HT-29 (cell line): ENCODE measurements around the gene OR6N1. TPM values are rescaled to one million over a fixed set of nuclear protein-coding genes. Genes with fewer than 3 reads are reported as not detected.

Experiments
- DNase-seq: peaks from one replicate; pipeline ENCODE4 v3.0.0-alpha.2; 2015; ENCODE audit warnings: low spot score
- small RNA-seq: library from RNA; depleted of rRNA; stranded (forward); fragments of <200 nt; gene quantifications from one replicate; pipeline ENCODE3, GENCODE V24; 2014
- total RNA-seq: library from RNA; depleted of rRNA; stranded (reverse); fragments of >200 nt; shearing (Covaris generic); gene quantifications from 2 replicates; pipeline ENCODE4 v1.2.3, GENCODE V29; 2014; rRNA removed

OR6N1 gene
- total RNA-seq, 1 experiment from 2014 or later: not detected

DNA sequence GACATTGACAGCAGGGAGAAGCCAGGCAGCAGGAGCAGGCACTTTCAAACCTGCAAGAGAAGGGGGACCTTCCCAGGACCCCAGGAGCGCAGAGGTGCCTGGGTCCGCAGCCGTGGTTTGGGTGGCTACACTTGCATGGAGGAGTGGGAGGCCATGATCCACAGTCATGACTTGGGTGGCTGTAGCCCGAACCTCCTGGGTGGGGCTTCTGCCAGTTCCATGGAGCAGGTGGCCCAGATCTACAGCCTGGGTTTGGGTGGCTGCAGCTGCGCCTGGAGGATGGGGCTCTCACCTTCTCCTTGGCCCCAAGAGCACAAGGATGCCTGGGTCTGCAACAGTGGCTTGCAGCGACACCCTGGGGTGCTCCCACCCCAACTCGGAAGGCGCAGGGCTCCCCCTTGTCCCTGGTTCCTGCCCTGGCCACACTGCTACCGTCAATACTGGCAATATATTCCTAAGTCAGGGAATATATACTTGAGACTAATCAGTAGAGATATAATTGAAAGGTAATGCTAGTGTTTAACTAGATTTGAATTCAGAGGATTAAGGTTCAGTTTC, 19.8 kb downstream of the OR6N1 start:
- DNase-seq: no peak

DNA sequence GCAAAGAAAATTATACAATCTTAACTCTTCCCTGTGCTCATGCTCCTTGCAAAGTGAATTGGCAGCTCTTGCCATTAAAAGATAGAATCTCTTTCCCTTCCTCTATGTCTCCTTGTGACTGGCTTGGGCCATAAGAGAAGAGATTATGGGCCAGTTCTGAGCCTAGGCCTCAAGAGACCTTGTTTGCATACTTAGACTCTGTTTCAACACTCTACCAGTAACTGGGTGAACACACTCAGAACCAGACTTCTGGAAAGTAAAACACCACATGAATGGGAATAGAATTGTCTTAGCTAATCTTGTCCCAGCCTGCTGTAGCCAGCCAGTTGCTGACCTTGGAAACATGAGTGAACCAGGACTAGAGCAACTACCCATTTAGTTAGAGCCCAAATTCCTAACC, 36.1 kb downstream of the OR6N1 start:
- DNase-seq: no peak

DNA sequence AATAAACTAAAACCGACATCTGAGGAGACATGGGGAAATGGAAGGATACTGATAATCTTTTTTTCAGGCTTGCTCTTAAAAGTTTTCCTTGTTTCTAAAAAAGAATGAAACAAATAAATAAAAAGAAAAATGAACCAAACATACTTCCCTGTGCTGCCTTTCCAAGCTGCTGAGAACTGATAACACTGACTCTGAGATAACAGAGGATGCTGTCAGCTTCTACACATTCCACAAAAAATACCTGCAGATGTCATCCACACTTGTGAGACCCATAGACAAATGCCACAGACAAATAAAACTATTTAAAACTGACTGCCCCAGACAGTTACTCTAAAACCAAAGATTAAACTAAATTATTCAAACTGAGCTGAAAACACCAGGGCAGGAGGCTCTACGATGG, 39.5 kb downstream of the OR6N1 start:
- DNase-seq: no peak

DNA sequence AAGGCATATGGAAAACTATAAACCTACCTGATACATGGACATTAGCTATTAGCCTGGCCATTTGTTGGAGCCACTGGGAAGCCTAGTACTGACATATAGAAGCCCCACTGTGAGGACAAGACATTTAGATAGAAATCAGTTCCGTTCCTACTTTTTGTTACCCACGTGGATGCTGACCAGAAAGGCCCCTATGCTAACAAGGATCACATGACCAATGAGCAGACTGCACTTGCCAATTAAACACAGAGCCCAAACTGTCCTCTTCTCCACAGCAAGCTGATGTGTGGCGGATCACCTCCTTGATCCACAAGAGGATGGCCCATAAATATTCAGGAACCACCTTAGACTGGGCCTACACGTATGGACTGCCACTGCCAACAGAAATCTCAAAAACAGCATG, 40.3 kb downstream of the OR6N1 start:
- no peak for DNase-seq

DNA sequence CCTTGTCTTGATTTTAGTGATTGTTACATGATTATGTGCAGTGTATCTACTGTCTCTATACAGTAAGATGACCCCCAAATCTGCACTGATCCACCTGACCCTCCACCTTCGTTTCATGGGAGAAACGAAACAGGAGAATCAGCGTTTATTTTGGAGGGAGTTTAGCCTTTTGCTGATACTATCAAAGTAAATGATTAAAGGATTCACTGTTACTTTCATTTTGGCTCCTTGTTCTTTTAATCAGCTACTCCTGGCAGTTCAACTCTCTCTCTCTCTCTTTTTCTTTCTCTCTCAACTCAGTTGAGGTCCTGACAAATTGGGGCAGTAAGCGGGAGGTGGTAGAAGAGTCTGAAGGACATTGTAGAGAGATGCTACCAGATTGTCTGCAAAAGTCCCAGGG, 41.5 kb downstream of the OR6N1 start:
- no peak for DNase-seq

GRCh38 chr1:158728510-158729225, 43.3 kb downstream of the OR6N1 start:
- no peak for DNase-seq

DNA sequence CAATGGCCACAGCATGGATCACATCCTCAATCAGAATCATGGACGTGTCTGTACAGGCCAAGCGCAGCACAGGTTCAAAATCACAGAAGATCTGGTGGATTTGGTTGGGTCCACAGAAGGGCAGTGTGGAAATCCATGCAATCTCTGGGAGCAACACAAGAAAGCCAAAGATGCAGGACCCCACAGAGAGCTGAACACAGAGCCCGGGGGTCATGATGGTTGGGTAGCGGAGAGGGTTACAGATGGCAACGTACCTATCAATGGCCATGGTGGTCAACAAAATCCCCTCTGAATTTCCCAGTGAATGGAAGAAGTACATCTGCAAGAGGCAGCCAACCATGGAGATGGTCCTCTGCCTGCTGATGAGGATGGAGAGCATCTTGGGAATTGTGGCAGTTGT, 47.6 kb downstream of the OR6N1 start:
- no peak for DNase-seq

DNA sequence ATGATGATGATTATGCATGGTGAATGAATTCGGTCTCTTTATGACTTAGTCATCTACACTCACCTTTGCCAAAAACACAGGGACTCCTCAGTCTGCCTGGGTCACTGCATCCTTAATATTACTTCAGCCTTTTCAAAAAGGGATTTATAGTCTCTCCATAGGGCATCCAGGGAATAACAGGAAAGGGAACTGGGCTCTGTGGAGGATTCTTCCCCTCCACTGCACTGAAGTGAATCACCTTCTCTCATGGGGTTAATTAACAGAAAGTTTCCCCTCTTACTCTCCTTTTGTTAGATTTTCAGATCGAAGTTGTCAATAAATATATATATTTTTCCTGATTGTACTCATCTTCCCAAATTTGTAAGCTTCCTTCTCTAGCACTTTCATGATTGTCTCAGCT, 51.4 kb downstream of the OR6N1 start, which contains the start of gene OR6K3:
Gene OR6K3 (minus strand): TSS at position 101 of the 400 bp plus-strand sequence. CDS start 2,605 bp downstream, outside the sequence.
- DNase-seq: no peak

DNA sequence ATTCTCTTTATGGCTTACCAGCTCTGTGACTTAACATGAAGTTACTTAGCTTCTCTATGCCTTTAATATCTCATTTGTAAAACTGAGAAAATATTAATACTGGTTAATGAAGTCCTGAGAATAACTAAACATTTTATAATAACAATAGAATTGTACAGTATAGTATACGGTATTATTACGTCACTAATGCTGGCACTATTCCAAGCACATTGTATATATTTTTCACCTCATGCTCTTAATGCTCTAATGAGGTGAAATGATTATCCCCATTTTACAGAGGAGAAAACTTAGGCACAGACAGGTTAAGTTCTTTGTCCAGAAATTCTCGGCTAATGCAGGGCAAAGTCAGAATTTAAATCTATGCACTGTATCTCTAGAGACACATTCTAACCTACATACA, 52.3 kb downstream of the OR6N1 start:
- DNase-seq: no peak

GRCh38 chr1:158717344-158717743, 54.7 kb downstream of the OR6N1 start:
- no peak for DNase-seq

DNA sequence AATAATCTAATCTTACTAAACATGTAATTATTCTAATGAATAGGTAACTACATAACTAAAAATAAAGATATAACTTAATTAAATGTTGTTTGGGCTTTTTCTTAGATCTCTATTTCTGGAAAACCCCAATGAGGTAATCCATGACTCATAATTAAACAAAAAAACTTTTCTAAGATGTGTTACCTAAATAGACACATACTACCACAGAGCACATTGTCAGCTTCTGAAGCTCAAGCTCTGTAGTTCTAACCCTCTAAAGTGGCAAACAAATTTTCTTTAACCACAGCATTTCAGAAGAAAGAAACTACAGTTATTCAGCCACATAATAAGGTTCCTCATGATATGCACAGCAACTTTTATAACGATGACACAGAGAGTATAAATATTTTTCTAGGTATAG, 55.7 kb downstream of the OR6N1 start:
- DNase-seq: no peak

DNA sequence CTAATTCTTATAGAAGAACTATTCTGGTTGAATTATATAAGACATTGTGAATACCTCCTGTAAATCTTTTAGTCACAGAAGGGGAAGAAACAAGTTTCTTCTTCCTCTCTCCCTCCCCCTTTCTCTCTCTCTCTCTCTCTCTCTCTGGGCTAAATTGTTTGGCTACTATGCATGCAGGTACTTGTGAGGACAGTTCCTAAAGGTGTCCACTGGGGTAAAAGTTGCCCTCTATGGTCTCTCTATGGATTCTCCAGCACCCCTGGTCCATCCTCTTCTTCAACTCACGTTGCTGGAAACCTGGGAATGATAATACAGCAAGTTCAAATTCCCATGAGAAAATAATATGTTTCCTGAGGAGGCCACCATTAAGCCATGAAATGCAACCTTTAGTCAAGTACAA, 57.2 kb downstream of the OR6N1 start:
- no peak for DNase-seq

Small RNA genes lying within 50 kb of the gene (small RNA-seq; reads per million reads assigned to genes)
- gene OR2AQ1P: not detected

Other genes with a start within 250 kb of the OR6N1 start
- not detected in 2 replicates for gene OR6Y1, start 217.8 kb downstream of the OR6N1 start, total RNA-seq
- gene OR6P1, start 201.6 kb downstream of the OR6N1 start, total RNA-seq: not detected in 2 replicates
- not detected in 2 replicates for gene OR10X1, start 192.3 kb downstream of the OR6N1 start, total RNA-seq
- not detected in 2 replicates for gene OR10Z1, start 166.9 kb downstream of the OR6N1 start, total RNA-seq
- gene SPTA1, start 85.5 kb downstream of the OR6N1 start, total RNA-seq: not detected in 2 replicates
- not detected in 2 replicates for gene OR6K2, start 71.5 kb downstream of the OR6N1 start, total RNA-seq
- gene OR6K3, start 51.5 kb downstream of the OR6N1 start, total RNA-seq: not detected in 2 replicates
- not detected in 2 replicates for gene OR6K6, start 17.5 kb downstream of the OR6N1 start, total RNA-seq
- gene OR6N2, start 9.0 kb upstream of the OR6N1 start, total RNA-seq: not detected in 2 replicates
- gene MNDA, start 59.2 kb upstream of the OR6N1 start, total RNA-seq: not detected in 2 replicates
- gene PYHIN1, start 159.4 kb upstream of the OR6N1 start, total RNA-seq: not detected in 2 replicates
- gene IFI16, start 237.7 kb upstream of the OR6N1 start, total RNA-seq: not detected in 2 replicates